Middle frontal gyrus (tissue), 1 donor: Measurements from ENCODE around the gene SCN5A.

ENCODE experiments used
- DNase-seq: peaks from one replicate; pipeline ENCODE4 v3.0.0-alpha.2; 2015; ENCODE audit warnings: low spot score; ENCODE audit errors: extremely low spot score

The SCN5A gene

GRCh38 chr3:38544926-38545325, 104.6 kb downstream of the SCN5A start:
- no peak for DNase-seq

DNA sequence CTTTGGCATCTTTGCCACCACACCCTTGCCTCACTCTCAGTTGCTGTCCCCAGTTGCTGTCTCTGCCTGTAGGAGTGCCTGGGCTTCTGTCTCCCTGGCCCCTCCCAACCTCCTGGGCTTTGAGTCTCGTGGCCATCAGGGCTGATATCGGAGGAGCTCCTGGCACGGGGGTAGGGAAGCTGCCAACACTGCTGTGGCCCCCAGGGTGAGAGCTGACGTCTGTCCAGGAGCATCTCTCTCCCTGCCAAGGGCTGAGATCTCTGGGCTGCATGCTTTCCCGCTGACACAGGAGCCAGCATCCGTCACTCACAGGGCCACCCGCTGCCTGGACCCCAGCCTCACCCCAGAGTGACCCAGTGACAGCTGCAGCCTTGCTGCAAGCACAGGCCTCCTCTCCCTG, 105.9 kb downstream of the SCN5A start:
- no peak for DNase-seq

GRCh38 chr3:38542401-38543298, 106.8 kb downstream of the SCN5A start:
- DNase-seq: no peak

DNA sequence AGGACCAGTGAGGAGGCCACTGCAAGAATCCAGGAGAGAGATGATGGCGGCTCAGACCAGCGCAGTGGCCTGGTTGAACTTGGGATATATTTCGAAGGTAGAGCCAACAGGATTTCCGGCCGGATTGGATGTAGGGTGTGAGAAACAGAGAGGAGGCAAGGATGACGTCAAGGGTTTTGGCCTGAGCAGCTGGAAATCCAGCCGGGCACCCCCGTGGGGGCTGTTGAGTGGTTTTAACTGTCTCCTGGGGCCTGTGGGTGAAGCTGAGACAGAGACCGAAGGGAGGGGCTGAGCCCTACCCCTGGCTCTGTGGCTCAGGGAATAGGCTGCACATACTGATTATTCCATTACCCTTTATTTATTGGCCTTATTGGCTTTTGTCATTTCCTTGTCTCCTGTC, 107.7 kb downstream of the SCN5A start:
- no peak for DNase-seq

- no peak for DNase-seq
Measured at GRCh38 chr3:38538773-38539353, 110.6 kb downstream of the SCN5A start.

DNA sequence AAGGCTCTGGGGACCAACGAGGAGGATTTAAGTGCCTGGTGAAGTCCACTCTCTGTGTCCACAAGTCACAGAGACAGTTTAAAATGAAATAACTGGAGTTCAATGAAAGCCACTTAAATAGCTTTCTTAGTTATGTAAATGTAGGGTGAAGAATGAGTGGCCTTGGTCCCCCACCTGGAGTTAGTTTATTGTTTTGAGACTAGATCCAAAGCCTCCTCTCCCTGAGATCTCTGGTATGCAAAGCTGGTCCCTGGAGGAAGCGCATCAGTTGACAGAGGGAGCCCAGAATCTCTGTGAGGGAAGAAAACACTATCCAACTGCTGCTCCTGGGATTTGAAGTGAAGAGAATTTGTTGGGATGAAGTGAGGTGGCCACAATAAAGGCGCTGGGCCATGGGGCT, 112.8 kb downstream of the SCN5A start:
- DNase-seq: no peak

GRCh38 chr3:38534604-38535003, 114.9 kb downstream of the SCN5A start:
- DNase-seq: no peak

DNA sequence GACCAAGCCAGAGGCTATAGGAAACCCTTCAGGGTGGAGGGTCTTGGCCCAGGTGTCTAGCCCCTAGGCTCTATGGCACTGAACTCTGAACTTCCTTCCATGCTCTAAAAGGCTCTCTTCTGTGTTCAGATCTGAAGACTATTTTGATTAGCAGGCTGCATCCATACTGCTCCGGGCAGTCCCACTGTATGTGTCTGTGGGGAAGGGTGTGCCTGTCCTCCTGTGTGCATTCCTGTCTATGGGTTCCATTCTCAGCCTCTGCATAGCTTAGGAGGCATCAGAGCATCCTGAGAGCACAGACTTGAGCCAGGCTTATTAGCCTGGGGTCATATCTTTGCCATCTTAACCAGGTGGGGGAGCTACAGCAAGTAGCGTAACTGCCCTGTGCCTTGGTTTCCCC, 115.3 kb downstream of the SCN5A start:
- no peak for DNase-seq

DNA sequence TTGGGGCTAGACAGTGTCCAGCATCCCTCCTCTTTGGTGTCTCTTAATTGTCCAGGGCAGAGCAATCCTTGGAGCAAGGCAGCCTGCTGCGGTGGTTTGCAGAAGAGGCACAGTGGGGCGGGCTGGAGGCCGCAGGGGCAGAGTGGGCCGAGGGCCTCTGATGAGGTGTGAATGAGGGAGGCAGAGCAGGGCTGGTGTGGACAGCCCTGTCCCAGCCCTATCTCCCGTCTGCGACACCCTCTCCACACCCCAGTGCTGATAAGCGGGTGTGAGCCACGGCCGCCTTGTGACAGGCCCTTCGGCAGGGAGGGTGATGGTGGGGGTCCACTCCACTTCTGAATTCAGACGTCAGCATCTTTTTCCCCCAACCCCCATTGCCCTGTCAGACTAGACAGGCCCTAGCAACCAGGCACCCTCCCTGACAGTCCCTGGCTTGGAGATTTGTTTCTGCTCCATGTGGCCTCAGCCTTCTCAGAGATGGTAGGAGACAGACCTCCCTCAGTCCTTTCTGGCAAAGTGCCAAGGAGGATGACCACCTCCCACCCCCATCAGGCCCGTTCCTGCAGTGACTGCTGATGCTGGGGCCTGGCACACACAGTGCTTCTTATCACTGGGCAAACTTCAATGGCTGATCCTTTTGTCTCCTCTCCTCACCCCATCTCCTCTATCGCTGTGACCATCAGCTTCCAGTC, 116.1 kb downstream of the SCN5A start:
- DNase-seq: no peak

DNA sequence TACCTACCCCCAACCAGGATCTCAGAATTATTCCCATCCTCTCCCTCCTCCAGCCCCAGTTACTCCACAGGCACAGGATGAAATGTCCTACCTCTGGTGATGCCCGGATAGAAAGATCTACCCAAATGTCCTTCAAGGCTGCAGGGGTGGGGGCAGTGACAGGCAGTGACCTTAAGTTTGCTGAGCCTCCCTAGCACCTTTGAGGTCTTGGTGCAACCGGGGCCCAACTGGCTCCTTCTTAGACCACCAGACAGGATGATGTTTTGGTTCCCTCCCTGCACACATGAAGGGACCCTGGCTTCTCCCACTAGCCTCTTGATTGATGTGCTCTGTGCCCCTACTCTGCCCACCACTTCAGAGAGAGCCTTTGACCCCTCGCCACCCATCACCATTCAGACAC, 117.0 kb downstream of the SCN5A start:
- DNase-seq: no peak

DNA sequence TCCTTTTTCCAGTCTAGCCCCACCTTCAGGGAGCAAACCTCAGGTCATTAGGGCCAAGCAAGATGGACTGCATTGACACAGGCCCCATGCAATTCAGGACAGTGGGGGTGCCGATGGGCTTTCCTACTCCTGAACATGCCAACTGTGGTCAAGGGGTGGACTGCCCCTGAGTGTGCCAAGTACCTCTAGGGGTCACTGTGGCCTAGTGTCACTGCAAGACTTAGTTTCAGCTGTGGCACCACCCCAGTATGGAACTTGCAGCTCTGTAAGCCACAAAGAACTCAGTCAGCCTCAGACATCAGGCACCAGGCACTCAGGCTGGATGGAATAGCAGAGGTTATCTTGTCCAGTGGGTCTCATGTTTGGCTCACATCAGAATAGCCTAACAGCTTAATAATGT, 121.0 kb downstream of the SCN5A start:
- DNase-seq: no peak

GRCh38 chr3:38526792-38527191, 122.7 kb downstream of the SCN5A start:
- DNase-seq: no peak

DNA sequence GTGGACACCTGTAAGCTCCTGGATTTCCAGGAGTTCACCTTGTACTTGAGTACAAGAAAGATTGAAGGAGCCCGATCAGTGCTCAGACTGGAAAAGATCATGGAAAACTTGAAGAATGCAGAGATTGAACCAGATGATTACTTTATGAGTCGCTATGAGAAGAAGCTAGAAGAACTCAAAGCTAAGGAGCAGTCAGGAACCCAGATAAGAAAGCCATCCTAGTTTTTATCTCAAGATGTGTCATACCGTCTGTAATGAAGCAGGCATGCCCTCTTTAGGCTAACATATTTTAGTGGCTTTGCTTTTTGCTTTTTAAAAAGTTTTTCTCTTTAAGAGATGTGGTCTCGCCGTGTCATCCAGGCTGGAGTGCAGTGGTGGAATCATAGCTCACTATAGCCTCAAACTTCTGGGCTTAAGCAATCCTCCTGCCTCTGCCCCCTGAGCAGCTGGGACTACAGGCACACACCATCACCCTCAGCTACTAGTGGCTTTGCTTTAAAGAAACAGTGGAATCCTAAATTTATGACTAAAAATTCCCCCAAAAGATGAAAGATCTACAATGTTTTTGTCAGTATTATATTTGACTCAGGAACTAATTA, 125.2 kb downstream of the SCN5A start:
- DNase-seq: no peak

- DNase-seq: no peak
Measured at GRCh38 chr3:38522002-38522401, 127.5 kb downstream of the SCN5A start.

GRCh38 chr3:38521391-38521987, 128.0 kb downstream of the SCN5A start:
- DNase-seq: peak; percentile 22

DNA sequence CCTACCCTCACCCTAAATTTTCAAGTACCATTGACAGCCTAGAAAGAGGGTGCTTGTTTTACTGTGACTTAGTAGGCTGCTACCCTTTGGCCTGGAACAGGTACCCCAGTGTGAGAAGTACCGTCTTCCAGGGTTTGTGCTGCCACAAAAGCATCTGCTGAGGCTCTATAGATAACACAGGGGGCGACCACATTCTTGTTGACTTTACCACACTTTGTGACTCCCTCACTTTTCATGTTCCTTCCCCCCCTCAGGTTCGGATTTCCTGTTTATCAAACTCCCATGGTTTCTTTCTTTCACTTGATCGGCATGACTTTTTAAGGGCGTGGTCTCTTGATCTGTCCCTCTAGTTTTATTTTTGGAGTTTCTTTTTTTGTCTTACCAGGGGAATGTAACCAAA, 129.8 kb downstream of the SCN5A start:
- no peak for DNase-seq

- DNase-seq: no peak
Measured at GRCh38 chr3:38519000-38519399, 130.5 kb downstream of the SCN5A start.

GRCh38 chr3:38516669-38517068, 132.8 kb downstream of the SCN5A start:
- DNase-seq: no peak

- no peak for DNase-seq
Measured at GRCh38 chr3:38515367-38515766, 134.1 kb downstream of the SCN5A start.

DNA sequence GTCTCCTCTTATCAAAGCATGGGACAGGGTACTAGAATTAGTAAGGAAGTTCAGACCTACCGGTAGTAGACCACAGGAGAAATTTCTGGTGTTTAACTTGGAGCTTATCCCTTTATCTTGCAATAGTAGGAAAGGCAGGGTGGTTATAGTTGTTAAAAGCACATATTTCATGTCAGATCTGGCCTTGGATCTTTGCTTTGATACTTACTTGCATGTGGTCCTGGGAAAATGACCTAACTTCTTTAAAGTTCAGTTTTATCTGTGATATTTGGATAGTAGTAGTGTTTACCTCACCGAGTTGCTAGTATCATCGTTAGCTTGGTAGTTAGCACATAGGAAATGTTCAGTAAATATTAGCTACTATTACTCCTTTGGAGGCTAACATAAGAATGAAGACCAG, 137.9 kb downstream of the SCN5A start:
- DNase-seq: no peak

GRCh38 chr3:38510631-38511030, 138.9 kb downstream of the SCN5A start:
- no peak for DNase-seq

GRCh38 chr3:38509732-38510131, 139.8 kb downstream of the SCN5A start:
- DNase-seq: no peak
